IPS-NIHi7 (cell line): ENCODE measurements around the gene LRRN2.
"Not testable (repeated sequence)": the region's sequence is repeated elsewhere in the genome, so short reads cannot be mapped to it uniquely, and the experiment has no call there.

ENCODE experiments used
- DNase-seq: peaks from one replicate; pipeline ENCODE4 v3.0.0; 2012; ENCODE audit warnings: mixed read lengths; ENCODE audit errors: extremely low spot score

Gene LRRN2

DNA sequence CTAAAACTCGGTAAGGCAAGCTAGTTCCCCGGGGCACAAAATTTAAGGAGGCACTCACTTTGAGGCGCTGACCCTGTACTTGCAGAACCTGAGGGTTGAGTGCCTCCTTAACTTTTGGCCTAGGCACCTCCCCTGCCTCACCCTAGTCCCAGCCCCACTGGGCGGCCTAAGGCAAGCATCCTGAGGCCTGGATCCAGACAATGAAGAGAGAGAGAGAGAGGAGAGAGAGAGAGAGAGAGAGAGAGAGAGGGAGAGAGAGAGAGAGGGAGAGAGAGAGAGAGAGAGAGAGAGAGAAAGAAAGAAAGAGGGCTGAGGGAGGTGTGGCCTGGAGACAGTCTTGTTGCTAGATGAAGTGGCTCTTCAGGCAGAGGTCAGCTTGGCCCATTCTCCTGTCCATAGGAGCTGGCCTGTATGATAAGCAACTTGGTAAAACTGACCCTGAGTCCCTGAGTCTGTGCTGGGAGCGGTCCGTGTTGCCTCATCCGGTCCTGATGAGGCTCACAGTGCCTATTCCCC, 7.4 kb upstream of the LRRN2 start:
- DNase-seq: peak; percentile 73

DNA sequence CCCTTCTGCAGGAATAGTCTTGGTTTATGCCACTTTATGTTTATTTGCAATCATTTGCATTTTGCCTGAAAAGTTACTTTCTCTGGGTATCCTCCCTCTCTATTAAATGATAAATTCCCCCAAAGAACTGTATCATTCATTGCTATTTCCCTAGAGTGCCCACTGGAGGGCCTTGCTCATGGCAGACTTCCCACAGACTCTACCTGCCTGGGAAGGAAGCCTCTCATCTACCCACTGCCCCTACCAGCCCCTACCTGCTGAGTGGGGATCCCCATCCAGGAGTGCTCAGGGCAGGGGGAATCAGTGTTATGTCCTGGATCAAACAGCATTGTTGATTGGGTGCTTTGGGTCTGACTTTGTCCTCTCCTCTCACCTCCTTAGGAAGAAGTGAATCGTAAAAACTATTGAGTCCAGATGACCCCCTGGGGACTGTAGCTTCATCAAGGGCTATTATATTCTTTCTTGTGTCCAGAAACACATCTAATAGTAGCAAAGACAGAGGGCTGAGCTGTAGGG, 6.8 kb upstream of the LRRN2 start:
- peak; percentile 43 for DNase-seq

- DNase-seq: not testable (repeated sequence)
These were observed 5.8 kb upstream of the LRRN2 start for GRCh38 chr1:204691328-204691730.

GRCh38 chr1:204688776-204689175, 3.2 kb upstream of the LRRN2 start:
- no peak for DNase-seq

GRCh38 chr1:204688007-204688406, 2.5 kb upstream of the LRRN2 start:
- no peak for DNase-seq

- peak; percentile 58 for DNase-seq
These were observed 835 bp downstream of the LRRN2 start for GRCh38 chr1:204684571-204685235.

DNA sequence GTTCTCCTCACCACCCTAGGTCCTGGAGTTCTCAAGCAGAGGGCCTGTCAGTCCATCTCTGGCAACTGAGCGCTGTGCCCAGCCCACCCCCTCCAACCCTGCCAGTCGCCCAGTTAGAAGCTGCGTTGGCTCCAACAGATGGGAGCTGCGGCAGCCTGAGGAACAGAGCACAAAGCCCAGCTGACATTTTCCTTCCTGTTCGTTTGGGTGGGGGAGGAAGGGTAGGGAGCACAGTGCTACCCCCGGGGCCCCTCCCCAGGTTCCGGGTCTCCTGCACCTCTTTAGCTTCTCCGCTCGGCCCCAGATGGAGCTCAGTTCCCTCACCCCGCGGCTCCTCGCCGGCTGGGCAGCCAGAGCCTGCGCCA, 1.4 kb downstream of the LRRN2 start:
- DNase-seq: no peak

- DNase-seq: no peak
These were observed 2.0 kb downstream of the LRRN2 start for GRCh38 chr1:204683284-204684205.

DNA sequence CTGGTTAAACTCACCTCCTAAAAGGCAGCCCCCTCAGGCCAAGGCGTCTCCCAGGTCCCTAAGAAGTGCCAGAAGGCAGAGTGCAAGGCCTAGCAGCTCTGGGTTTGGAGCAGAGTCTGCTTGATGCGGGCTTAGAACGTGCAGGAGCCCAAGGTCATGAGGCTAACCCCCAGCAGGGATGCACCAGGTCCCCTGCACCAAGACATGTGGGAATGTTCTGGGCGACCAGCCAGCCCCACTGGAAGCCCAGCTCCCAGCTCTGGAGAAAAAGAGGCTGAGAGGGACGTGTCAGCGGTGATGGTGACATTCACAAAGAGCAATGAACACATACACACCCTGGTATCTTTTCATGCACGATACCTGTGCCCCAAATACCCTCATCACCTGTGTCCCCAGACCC, 5.1 kb downstream of the LRRN2 start:
- no peak for DNase-seq

GRCh38 chr1:204680051-204680450, 5.5 kb downstream of the LRRN2 start:
- DNase-seq: no peak

DNA sequence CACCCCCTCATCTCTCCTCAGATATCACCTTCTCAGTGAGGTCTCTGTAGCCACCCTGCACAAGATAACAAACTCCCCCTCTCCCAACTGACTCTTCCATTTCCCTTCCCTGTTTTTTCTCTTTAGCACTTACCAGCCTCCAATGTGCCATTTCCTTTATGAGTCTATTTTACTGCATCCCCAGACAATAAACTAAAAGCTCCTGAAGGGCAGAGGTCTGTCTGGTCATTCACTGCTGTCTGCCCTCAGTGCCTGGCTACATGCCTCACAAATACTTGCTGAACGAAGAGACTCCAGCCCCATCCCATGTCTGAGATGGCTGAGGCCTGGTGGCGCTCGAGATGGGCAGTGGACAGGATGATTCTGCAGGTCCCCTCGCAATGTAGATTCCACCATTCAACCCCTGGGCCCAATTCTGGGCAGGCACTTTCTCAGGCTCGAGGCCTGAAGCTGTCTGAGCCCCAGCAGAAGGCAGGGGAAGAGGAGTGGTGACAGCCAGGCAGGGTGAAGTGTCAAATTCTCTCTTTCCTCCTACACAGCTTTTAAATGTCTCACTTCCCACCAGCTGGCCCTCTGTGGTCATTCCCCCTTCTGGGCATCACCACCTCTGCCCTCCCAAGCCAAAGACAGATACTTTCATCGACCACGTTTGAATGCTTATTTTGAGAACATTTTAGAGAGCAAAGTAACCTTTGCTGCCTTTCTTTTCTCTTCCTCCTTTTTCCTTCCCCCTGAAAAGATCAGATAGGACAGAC, 6.6 kb downstream of the LRRN2 start:
- no peak for DNase-seq

GRCh38 chr1:204677864-204678263, 7.7 kb downstream of the LRRN2 start:
- DNase-seq: no peak

- DNase-seq: no peak
These were observed 9.5 kb downstream of the LRRN2 start for GRCh38 chr1:204676043-204676442.

- DNase-seq: peak; percentile 43
These were observed 11.5 kb downstream of the LRRN2 start for GRCh38 chr1:204673909-204674649.

DNA sequence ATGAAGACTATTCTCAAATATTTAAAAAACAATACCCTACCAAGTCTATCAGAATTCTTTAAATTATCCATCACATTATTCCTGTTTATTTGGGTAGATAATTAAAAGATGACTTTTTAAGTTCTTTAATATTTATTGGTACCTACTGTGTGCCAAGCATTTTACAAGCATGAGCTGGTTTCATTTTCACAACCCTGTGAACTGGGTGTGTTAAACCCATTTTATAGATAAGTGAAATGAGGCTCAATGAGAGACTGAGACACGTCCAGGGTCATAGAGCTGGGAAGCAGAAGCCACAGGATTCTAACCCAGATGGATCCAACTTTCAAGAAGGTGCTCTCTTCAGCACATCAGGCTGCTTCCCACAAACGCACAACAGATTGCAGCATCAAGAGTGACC, 12.3 kb downstream of the LRRN2 start:
- no peak for DNase-seq

DNA sequence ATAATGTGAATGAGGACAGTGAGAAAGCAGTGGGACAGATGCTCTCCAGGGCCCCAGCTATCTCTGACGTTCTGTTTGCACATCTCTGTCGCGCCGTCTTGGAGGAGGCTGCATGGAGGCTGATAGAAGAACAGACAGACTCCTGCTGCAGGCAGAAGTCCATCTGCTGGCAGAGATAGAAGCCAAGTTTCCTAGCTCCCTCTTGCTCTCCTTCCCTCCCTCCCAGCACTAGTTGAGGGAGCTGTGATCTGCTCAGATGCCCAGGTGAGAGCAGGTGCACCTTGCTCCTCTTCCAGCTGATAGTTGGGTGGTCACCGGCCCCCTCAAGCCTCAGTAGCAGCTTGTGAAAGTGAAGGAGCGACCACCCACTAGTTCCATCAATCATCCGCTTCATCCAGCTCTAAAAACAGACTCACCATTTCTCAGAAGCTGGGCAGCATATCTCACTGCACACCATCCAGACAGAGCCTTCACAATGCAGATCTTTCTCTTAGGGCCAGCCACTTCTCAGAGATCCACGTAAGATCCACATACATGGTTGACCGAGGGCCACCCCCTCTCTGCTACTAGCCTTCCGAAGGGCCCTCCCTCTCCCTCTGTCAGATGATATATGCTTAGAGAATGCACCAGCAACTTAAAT, 12.9 kb downstream of the LRRN2 start:
- no peak for DNase-seq

DNA sequence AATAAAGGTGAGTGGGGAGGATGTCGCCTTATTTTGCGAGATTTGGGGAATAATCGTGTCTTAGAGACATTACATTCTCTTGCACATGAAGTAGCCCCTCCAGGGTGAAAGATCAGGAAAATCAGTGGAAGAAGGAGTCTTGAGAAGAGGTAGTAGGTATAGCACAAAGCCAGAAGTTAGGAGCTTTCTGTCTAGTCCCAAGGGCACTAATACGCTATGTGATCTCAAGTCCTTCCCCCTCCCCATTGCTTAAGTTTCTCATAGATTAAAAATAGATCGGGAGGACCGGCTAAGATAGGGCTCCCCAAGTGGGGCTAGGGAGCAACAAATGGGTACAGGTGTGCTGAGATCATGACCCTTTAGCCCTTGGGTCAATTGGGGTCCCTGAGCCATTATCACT, 13.5 kb downstream of the LRRN2 start:
- DNase-seq: no peak

DNA sequence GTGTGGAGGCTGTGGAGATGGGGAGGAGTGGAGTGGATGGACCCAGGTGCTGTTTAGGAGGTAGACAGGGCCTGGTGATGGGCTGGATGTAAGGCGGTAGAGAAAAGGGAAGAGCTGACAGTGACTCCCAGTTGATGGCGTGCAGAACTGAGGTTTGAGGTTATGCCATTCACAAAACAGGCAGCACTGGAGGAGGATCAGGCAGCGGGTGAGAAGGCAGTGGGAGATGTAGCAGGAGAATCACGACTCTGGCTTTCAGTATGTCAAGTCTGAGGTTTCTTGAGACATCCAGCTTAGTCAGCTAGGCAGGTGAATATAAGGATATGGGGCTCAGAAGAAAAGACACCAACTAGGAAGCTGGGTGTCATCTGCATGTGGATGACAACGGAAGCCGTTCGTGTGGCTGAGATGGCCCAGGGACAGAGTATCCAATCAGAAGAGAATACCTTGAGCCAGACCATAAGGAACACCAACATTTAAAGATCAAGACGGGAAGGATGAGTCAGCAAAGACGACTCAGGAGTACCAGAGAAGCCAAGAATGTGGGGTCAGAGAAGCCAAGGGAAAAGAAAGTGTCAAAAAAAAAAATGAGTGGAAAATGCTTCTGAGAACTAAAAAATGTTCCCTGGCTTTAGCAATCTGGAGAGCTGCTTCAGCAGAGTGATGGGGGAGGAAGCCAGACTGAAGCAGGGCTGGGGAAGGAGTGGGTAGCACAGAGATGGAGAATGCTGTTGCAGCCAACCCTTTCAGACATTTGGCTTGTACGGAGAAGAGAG, 15.2 kb downstream of the LRRN2 start:
- no peak for DNase-seq

DNA sequence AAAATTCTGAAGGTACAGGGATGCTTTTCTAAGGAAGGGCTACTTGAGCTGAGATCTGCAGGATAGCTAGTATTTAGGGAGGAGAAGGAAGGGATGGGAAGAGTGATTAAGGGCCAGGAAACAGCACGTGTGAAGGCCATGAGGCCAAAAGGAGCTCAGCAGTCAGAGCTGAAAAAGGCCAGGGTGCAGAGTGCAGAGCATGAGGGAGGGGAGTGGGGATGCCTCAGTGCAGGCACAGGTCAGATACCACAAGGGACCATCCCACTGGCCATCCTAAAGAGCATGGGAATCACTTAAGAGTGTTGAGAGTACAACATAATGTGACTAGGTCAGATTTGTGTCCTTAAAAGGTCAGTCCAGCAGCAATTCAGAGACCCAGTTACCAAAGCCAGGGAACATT, 16.0 kb downstream of the LRRN2 start:
- DNase-seq: no peak

DNA sequence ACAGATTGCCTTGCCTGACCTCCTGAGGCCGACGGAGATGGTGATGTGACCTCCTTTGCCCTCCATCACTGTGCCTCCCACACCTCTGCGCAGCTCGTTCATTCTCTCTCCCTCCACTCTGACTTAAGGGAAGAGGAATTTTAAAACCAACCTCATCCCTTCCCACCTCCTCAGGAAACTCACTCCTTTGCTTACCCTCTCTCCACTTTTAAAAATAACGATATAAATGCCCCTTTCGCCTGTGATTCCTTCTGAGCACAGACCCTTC, 21.2 kb downstream of the LRRN2 start:
- DNase-seq: no peak
